GM19468 (cell line): ENCODE measurements around the gene SLC38A10.
"Not testable (repeated sequence)": the region's sequence is repeated elsewhere in the genome, so short reads cannot be mapped to it uniquely, and the experiment has no call there.

Experiments
- ATAC-seq: cut with Tn5 transposase; IDR thresholded peaks from one replicate; pipeline ENCODE4 v1.9.1; 2021; ENCODE audit warnings: mild to moderate bottlenecking, moderate library complexity, moderate number of reproducible peaks; ENCODE audit not compliant: unreplicated experiment; ENCODE audit errors: extremely low read depth

The SLC38A10 gene

DNA sequence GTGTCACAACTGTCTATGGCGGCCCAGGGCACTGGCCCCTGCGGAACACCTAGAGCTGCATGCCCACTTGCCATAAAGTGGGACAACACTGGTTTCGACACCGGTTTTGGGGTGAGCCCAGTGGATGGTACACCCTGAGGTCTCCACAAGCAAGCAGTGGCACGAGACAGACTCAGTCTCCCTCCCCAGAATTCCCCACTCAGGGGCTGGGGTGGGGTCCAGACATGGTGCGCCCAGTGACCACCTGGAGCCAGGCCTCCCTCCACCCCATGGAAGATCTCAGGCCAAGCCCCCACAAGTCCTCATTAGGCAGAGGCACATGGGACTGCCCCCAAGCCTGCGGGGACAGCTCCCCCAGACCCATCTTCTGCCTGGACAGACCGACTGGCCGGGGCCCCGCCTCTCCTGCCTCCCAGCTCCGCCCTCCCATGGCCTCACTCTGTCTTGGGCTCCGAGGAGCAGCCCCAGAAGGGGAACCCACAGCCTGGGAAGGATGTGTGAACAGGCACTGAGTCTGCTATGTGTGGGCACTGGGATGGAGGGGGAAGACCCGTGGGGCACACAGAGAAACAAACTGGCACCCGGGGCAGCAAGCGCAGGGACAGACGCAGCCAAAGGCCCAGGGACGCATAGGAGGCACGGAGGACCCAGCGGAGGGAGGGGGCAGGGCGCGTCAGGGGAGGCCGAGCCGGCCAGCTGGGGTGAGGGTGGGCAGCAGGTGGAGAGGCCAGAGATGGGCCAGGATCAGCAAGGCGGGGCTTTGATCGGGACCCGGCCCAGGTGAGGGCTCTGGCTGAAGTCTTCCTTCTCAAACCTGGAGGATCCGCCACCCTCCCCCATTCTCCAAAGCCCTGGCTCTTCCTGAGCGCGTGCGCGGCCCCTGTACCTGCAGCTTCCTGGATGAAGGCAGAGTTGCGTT, 59.0 kb downstream of the SLC38A10 start:
- no peak for ATAC-seq

DNA sequence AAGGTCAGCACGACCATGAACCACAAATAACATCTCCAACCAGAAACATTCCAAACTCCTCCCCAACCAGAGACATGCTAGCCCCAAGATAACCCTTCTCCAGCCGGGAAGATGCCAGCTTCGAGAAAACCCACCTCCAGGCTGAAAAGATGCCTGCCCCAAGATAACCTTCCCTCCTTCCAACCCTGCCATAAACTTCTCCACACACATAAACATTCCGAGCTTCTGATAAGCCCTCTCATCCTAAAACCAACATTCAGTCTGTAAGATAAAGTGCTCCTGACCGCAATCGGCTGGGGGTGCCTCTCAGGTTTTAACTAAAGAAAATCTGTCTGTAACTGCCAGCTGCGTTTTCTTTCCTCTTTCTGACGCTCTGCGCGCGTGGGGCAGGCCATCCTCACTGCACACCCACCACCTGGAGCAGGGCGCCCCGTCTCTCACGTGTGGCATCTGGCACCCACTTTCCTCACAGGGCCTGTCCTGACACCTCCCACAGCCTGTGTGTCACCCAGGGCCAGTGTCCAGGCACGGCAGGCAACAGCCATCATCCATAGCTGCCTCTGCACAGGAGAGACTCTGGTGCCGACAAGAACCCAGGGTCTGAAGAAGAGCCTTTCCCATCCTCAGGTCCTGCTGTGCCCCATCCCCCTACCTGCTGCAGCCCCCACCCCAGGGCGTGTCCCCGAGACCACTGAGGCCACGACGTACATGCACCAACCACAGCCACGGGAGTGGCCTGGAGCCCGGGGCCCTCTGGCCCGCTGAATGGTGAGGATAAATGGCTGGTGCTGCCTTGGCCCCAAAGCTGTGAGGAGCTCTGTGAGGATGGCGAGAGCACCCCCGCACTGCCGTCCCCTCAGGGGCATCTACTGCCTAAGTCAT, 59.9 kb downstream of the SLC38A10 start:
- ATAC-seq: no peak

DNA sequence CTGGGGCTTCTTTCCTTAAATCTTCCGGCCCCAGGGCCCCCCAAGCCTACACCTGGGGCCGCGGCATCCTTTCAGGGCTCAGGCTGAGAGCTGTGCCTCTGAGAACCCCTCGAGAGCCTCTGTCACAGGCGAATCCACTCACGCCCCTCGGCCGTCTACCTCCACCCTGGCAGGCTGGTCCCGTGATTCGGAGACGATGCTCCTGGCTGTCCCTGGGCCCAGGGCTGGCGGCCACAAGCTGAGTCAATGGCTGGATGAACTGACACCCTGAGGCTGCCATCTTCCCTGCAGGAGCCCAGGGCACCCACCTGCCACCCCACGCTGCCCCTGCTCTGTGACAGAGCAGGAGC, 60.6 kb downstream of the SLC38A10 start:
- ATAC-seq: no peak

DNA sequence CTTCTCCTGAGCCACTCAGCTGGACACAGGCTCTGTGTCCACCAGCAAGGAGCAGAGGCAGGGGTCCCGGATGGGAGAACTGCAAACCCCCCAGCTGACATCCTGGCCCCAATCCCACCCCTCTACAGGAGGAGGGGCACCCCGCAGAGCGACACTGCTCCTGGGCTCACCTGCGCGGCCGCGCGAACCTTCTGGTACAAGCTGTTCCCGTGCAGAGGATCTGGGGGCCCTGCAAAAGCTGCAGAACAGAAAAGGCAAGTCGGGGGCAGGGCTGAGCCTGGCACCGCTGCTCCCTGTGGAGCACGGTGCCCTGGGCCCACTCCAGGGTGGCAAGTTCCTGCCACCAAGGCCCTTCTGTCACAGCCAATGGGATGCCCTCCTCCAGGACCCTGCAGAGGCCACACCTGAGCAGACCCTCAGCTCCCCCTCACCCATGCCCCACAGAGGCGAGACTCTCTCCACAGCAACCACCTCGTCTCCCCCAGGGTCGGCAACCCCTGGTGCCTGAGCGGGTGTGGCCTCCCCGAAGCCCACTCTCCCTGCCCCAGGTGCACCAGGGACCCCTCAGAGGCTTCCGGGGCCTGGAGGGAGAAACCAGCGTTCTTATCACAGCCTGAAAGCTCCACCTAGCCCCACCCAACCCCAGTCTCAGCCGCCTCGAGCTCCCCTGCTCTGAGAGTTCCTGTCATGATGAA, 61.1 kb downstream of the SLC38A10 start:
- ATAC-seq: no peak

DNA sequence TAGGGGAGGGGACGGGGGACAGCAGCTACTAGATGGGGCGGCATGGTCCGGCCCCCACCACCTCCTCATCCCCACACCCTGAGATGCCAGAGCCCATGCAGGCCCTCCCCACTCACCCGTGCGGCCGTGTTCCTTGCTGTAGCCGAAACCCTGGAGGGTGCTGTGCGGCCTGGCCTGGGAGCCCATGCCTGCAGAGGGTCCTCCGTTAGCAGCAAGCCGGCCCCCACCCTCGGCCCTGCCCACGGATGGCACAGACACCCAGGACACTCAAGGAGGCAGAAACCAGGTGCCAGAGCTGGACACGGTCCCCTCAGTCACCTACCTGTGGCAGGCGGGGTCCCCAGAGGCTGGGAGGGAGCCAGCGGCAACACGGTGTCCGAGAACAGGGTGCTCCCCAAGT, 61.8 kb downstream of the SLC38A10 start:
- no peak for ATAC-seq

DNA sequence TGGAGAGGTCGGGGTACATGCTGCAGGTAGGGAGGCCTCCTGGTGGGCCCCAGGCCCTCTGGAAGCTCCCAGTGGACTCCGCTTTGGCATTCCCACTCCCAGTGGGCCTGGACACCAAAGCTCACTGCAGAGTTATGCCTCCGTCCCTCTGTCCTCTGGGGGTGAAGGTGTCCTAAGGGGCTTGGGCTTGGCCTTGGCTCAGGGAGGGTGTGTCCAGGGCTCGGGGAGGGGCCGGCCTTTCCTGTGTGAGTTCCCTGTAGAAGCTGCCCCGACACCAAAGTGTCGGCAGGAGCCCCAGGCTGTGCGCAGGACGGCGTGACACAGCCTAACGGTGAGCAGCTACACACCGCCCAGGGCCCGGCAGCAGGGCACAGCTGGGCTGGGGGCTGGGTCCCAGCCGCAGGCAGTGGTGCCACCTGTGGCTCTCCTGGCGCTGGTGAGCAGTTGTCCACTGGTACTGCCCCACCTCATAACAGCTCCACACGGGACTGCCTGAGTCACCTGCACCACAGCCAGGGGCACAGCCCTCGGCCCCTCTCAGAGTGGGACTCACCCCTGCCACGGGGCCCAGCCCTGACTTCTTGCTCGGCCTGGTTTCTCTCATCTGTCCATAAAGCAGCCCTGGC, 62.4 kb downstream of the SLC38A10 start:
- no peak for ATAC-seq

DNA sequence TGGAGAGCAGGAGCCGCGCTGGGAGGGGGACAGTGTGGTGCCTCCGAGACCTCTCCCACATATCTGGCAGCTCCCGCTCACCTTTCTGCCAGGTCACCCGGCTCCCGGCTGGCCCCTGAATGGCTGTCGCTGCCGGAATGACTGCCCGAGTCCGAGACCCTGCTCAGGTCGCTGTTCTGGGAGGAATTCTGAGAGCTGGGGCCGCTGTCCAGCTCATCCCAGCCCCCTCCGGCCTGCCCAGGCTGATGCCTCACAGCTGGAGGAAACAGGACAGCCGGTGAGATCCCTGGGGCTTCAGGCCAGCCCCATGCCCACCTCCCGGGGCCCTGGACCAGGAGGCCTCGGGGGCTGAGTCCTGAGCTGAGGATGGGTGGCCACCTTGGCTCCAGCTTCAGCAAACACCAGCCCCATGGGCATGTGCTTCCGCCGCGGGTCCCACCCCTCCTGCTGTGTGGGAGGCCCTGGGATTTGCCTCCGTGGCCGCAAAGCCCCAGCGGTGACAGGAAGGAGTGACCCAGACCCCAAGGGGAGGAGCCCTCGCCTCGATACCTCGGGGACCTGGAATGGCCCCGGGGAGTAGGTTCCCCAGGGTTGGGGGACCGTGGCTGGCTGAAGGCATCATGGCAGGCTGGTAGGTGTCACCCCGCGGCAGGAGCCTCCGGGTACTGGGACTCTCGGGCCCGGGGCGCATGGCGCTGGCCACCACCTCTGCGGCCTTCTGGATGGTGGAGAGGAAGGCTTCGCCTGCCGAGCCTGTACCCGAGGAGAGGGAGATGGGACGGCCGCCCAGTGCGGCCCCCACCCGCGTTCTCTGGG, 63.1 kb downstream of the SLC38A10 start:
- no peak for ATAC-seq

DNA sequence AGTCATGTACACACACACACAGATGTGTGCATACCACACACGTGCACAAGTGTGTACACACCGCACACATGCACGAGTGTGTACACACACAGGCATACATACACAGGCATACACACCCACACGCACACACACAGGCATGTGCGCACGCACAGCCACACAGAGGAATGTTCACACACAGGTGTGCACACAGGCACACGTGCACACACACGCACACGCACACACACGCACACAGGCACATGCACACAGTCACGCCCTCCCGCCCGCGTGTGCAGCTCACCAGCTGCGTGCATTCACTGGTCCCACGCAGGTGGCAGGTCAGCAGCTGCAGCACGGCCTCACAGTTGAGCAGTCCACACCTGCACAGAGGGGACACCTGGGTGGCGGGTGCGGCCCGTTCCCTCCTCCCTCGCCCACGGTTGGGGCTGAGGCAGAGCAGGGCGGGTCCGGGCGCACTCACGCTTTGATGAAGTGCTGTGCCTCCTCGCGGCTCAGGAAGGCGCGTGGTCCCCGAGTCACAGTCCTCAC, 63.9 kb downstream of the SLC38A10 start:
- no peak for ATAC-seq

DNA sequence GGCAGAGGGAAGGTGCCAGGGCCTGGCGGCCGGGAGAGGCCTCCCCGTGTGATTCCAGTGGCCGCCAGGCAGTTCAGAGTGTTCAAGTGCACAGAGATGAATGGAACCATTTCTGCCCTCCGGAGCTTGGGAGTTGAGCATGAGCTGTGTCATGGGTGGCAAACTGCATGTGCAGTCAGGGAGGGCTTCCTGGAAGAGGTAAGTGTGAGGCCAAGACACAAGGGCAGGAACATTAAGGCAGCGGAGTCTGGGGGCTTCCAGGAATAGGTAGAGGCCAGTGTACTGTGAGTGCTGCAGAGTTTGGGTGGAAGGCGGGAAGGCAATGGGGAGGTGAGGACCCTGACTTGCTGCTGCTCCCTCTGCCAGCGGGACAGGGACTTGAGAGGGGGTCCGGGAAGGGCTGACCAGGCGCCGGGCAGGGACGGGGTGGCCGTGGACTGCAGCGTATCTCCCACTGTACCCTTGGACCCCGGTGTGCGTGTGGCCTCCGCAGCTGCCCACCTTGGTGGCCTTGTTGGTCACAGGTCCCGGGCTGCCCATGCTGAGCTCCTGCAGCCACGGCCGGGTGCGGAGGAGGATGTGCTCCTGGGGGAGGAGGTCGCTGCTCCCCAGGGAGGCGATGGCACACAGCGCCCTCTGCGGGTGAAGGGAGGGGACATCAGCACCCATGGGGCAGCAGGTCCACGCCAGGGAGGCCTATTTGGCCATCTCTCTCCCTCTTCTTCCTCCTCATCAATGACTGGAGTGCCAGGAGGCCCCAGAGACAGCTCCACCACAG, 64.9 kb downstream of the SLC38A10 start:
- no peak for ATAC-seq

DNA sequence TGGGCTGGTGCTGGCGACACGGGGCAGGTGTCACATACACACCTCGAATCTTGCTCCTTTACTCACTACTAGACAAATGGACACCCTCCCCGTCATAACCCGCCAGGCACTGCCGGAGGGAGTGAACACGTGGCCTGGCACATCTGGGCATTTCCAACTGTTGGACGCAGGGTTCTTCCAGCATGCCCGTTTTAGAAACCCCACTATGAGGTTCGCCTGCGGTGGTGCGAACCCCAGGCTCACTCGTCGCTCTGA, 65.5 kb downstream of the SLC38A10 start:
- no peak for ATAC-seq

DNA sequence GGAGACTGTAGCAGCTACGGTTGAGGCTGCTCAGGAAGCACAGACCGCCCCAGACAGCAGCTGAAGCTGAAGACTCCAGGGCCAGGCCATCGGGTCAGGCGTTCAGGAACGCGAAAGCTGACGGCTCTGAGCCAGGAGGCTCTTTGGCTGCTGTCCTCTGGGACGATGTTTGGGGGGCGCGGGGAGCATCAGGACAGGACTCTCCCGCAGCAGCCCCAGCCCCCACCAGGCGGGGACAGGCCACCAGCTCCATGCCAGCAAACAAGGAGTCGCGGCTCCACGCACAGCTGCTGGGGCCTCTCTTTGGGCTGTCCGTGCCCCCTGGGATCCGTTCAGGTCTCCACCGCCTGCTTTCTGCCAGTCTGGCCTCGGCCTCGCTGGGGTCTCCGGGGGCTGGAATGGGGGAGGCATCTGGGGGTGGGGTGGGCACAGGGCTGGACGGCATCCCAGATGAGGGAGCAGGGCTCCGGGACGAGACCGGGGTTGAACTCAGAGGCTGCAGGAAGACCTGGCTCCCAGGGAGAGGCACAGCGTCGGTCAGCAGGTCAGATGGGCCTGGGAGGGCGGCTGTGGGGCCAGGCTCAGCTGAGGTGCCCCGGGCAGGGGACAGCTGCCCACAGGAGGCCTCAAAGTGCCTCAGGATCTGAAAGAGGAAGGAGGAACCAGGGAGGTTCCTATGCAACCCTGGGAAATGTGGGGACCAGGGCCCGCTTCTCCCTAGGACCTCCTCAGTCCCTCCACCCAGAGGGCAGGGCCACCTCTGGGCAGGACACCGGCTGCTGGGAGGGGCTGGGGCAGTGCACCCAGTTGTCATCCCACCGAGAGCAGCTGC, 66.1 kb downstream of the SLC38A10 start:
- ATAC-seq: no peak

DNA sequence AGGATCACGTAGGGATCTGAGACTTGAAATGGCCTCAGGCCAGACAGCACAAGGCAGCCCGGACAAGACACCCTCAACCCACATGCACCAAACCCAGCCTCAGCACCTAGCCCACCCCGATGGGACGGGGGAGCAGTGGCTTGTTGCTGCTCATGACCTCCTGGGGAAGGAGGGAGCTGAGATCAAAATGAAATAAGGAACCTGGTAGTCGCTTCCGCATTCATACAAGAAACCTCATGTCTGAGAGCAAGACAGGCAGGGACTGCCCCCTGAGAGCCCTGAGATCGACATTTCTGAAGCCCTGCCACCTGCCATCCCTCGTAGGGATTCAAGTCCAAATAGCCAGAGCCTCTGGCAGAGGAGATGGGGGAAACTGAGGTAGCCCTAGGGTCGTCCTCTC, 66.7 kb downstream of the SLC38A10 start:
- ATAC-seq: no peak

DNA sequence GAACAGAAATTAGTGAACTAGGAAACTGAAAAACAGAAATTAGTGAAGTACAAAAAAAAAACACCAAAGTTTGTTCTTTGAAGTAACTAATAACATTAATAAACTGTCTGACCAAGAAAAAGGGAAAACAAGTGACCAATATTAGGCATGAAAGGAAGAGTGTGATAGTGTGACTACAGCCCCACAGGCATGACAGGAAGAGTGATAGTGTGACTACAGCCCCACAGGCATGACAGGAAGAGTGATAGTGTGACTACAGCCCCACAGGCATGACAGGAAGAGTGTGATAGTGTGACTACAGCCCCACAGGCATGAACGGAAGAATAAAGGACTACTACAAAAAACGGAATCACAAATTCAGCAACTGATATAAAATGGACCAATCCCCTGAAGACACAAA, 67.5 kb downstream of the SLC38A10 start:
- ATAC-seq: not testable (repeated sequence)

DNA sequence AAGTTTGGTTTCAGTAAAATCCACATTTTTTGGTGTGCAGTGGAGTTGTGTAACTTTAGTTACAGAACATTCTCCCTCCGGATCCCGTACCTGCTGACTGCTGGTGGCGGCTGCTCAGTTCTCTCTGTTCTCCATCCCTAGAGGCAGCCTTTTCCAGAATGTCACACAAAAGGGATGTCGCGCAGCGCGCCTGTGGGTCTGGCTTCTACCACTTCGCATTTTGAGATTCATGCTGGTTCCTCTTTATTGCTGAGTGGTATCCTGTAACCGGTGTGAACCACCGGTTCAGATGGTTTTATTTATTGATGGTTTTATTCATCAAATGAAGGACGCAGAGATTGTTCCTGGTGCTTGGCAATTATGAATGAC, 71.4 kb downstream of the SLC38A10 start:
- no peak for ATAC-seq

DNA sequence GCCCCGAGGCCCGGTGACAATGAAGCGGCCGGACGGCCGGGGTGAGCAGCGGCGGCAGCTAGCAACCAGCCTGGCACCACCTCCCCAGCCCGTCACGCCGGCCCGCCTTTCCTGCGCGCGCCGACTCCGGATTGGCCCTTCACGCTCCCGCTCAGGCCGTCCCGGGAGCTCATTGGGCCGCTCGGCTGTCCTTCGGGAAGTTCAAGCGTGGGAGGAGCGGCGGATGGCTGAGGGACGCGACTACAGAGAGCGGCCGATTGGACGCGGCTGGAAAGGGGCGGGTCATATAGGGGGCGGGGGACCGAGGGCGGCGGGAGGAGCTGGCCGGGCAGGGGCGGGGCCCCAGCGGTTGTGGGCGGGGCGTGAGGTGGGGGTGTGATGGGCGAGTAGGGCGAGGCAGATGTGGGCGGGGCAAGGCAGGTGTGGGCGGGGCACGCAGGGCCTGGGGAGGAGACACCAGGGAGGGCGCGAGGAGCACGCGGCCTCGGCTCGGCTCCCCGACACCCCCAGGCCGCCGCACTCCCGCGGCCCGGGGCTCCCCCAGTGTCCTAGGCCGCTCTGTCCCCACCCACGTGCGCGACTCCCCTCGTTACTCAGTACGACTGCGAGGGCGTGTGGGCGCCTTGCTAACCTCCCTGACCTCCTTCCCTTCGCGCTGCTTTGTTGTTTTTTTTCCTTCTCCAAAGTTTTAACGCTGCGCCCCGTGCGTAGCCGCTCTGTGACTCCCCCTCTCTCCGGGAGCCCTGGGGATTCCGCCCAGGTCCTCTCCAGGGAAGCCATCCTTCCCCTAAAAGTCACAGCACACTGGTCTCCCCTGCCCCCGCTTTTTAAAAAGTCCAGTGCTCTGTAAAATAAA, 72.0 kb downstream of the SLC38A10 start, which contains the start of gene CEP131:
CEP131 (minus strand) TSS at position 60 of the 856 bp plus-strand sequence. CDS start 2,909 bp downstream, outside the sequence.
- ATAC-seq: peak; percentile 93

DNA sequence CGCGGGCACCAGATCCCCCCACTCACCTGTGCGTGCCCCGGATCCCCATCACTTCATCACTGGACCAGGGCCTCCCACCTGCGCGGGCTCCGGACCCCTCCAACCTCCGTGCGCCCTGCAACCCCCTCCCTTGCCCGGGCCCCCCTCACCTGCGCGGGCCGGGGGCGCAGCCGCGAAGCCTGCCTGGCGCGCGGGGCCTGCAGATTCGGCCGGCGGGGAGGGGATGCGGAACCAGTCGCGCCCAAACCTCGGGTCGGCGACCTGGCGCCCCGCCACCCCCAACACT, 72.5 kb downstream of the SLC38A10 start:
- ATAC-seq: no peak
